Stimulated activated CD8-positive, alpha-beta memory T cell treated with anti-CD3 and anti-CD28 coated beads, Interleukin-4, amount 100 ng/mL, for 4 hours (primary cell): Measurements from ENCODE around the gene ZNF467.

ENCODE experiments used
- DNase-seq, 2 donors: peaks; one replicate each; pipeline ENCODE4 v3.0.0-alpha.2; 2020; ENCODE audit warnings: low read depth in 2 of 2, low spot score in 1 of 2

ZNF467 gene, protein sequence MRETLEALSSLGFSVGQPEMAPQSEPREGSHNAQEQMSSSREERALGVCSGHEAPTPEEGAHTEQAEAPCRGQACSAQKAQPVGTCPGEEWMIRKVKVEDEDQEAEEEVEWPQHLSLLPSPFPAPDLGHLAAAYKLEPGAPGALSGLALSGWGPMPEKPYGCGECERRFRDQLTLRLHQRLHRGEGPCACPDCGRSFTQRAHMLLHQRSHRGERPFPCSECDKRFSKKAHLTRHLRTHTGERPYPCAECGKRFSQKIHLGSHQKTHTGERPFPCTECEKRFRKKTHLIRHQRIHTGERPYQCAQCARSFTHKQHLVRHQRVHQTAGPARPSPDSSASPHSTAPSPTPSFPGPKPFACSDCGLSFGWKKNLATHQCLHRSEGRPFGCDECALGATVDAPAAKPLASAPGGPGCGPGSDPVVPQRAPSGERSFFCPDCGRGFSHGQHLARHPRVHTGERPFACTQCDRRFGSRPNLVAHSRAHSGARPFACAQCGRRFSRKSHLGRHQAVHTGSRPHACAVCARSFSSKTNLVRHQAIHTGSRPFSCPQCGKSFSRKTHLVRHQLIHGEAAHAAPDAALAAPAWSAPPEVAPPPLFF

DNA sequence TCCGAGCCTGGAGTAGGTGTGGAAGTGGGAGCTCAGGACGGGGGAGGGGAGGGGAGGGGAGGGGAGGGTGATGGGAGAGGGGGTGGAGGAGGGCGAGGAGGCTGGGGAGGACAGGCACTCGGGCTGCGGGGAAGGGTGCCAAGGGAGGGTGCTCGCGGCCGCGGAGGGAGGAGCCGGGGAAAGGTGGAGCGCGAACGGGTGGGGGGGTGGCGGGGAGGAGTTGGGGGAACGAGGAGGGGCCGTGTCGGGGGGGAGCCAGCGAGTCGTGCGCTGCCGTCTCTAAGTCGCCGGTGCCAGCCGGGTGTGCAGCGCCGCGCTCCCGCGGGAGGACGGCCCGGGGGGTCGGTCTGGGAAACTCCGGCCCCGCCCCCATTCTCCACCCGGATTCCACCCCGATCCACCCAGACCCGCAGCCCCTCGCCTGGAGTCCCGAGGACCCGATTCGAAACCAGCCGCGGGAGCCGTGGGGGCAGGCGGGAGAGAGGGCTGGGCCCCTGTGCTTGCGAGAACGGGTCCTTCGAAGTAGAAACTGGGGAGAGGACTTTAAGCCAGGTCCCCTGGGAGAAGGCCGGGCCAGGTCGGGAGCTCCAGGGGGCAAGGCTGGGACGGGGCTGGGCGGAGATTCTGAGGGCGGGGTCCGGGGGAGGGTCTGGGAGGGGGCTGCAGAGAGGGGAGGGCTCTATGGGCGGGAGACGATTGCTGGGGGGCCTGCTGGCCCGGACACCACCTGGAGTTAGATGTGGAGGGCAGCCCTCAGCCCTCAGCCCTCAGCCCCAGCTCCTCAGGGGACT lies at the start of gene ZNF467:
Gene ZNF467, minus strand, starts transcription at position 143 of the 791 bp plus-strand sequence. CDS start 2,556 bp downstream, outside the sequence.
- no peak for DNase-seq

DNA sequence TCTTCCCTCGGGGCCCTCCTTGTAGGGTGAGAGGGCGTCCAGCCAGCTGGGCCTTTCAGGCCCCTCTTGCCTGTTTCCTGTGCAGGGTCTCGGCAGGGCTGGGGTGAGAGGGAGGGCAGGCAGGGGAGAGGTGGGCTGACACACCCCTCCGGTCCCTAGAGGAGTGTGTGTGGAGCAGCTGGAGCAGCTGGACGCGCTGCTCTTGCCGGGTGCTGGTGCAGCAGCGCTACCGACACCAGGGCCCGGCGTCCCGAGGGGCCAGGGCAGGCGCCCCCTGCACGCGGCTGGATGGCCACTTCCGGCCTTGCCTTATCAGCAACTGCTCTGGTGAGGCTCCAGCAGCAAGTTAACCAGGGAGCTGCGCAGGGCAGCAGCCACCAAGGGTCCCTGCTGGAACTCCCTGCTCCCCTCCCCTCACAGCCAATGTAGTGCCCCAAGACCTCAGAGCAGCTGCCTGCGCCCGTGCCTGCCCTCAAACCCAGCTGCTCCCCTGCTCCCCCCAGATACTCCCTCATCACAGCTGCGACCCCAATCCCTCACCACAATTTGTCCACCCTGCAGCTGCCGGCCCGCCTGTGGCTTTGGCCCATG lies 49.1 kb upstream of the ZNF467 start:
- no peak for DNase-seq

- no peak for DNase-seq
Measured at GRCh38 chr7:149821191-149822148, 48.1 kb upstream of the ZNF467 start.

DNA sequence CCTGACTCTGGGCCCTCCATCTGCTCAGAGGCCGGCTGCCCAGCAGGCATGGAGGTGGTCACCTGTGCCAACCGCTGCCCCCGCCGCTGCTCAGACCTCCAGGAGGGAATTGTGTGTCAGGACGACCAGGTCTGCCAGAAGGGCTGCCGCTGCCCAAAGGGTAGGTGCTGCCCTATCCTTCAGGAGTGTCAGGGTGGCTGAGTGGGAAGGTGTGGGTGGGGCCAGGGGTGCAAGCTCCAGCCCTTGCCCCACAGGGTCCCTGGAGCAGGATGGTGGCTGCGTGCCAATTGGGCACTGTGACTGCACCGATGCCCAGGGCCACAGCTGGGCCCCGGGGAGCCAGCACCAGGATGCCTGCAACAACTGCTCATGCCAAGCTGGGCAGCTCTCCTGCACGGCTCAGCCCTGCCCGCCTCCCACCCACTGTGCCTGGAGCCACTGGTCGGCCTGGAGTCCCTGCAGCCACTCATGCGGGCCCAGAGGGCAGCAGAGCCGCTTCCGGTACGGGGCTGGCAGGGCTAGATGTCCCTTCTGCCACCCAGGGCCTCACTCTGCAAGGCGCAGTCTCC lies 47.3 kb upstream of the ZNF467 start:
- DNase-seq, result no peak

DNA sequence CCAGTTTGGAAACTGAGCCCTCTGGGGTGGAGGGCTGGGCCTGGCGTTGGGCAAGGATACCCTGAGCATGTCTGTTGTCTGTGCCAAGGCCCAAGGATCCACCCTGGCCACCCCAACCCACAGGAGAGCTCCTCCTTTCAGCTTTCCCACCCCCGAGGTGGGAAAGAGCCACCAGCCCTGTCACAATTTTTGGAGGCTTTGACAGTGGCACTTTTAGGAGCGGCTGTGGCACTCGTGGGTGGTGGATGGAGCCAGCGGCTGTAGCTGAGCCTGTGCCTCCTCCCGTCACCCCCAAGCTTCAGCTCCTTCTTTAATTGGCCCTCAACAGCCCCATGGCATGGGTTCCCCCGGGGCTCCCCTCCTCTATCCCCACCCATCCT lies 46.6 kb upstream of the ZNF467 start:
- DNase-seq, result no peak

DNA sequence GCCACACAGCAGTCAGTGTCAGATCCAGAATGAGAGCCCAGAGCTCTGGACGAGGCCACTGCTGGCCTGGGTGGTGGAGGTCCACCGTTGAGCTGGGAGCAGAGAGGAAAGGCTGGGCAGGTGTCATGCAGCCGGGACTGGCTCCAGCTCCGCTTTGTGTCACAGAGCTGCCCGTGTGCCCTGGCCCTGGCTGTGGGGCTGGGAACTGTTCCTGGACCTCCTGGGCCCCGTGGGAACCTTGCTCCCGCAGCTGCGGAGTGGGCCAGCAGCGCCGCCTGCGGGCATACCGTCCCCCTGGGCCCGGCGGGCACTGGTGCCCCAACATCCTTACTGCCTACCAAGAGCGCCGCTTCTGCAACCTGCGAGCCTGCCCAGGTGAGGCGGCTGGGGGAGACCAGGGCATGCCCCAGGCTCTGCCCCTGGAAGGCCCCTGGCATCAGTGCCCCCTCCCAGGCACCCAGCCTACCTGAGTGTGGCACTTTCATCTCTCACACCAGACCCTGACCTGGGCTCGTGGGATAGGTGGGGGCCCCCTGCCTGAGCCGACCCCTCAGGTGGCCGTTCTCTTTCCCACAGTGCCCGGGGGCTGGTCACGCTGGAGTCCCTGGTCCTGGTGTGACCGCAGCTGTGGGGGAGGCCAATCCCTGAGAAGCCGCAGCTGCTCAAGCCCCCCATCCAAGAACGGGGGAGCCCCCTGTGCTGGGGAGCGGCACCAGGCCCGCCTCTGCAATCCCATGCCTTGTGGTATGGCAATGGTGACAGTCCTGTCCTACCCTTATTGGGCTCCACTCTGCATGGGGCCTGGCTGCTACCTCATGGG lies 46.0 kb upstream of the ZNF467 start:
- DNase-seq, result no peak

DNA sequence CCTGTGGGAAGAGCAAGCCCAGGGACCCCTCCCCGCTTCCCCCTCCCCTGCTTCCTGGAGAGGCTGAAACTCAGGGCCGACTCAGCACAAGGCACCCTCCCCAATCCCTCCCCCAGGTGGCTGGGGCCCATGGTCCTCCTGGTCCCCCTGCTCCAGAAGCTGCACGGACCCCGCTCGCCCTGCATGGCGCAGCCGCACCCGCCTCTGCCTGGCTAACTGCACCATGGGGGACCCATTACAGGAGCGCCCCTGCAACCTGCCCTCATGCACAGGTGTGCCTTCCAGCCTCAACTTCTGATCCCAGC lies 45.1 kb upstream of the ZNF467 start:
- no peak for DNase-seq

- DNase-seq, result no peak
Measured at GRCh38 chr7:149817836-149818535, 44.6 kb upstream of the ZNF467 start.

- DNase-seq, result no peak
Measured at GRCh38 chr7:149817301-149817771, 43.9 kb upstream of the ZNF467 start.

DNA sequence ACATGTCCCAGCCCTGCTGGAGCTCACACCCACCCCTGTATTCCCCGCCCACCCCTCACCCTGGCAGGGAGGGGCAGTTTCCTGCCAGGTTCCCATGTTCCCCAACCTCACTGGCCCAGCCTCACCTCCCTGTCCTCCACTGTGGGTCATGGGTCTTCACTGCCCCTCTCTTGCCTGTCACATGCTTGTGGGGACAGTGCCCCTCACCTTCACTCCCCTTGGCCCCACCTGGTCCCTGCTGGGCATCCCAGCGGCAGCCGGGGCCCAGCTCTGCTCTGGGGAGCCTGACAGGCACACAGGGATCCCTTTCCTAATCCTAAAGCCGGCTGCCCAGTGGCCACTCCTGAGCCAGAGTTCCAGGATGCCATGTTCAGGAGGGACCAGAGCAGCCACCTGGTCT lies 43.4 kb upstream of the ZNF467 start:
- no peak for DNase-seq

GRCh38 chr7:149816267-149816751 lies 42.9 kb upstream of the ZNF467 start:
- no peak for DNase-seq

- no peak for DNase-seq
Measured at GRCh38 chr7:149815661-149816266, 42.4 kb upstream of the ZNF467 start.

DNA sequence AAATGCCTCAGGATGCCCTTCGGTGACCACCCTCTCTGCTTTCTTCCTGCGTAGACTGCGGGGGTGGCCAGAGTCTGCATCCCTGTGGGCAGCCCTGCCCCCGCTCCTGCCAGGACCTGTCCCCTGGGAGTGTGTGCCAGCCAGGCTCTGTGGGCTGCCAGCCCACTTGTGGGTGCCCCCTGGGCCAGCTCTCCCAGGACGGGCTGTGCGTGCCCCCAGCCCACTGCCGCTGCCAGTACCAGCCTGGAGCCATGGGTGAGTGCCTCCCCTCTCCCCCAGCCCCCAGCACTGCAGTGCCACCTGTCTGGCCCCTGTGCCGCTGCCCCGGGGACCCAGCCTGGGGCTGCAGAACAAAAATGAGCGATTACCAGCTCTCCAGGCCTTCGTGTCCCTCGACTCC lies 41.7 kb upstream of the ZNF467 start:
- no peak for DNase-seq

DNA sequence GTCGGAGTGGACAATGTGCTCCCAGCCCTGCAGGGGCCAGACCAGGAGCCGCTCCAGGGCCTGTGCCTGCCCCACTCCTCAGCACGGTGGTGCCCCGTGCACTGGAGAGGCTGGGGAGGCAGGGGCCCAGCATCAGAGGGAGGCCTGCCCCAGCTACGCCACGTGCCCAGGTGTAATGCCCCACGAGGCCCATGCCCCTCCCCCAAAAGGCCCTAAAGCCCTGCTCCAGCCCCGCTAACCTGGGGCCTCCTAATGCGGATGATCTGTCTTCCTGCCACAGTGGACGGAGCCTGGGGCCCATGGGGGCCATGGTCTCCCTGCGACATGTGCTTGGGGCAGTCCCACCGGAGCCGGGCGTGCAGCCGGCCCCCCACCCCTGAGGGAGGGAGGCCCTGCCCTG lies 41.1 kb upstream of the ZNF467 start:
- no peak for DNase-seq

- no peak for DNase-seq
Measured at GRCh38 chr7:149813254-149814035, 40.1 kb upstream of the ZNF467 start.

GRCh38 chr7:149811831-149812490 lies 38.6 kb upstream of the ZNF467 start:
- no peak for DNase-seq

DNA sequence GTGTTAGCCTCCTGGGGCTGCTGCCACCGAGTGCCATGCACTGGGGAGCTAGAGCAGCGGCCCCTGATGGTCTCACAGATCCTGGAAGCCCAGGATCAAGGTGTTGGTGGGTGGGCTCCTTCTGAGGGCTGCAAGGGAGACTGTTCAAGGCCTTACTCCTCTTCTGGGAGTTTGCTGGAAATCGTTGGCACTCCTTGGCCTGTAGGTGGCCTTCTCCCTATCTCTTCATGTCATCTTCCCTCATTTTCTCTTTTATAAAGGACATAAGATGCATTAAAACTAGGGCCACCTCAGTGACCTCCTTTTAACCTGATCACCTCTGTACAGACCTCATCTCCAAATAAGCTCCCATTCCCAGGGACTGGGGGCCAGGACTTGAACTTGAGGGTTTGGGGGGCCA lies 37.8 kb upstream of the ZNF467 start:
- no peak for DNase-seq
